Measurements from ENCODE around the gene MXD3.
A peak's percentile ranks its signal among the peaks of the same experiment; 100 is the strongest.

The MXD3 gene

GRCh38 chr5:177317959-177318377 is 6.3 kb upstream of the MXD3 start:
- Mint-ChIP-seq H3K27ac (no peak overlapping the region), H3K27me3 (no peaks in the 10 kb centered on the region), H3K9me3 (no peaks in the 10 kb centered on the region), H3K36me3 (ENCODE audit: low read depth) (peaks cover 9% of the 10 kb centered on the region), H3K4me1 (ENCODE audit: low read depth) (peaks cover 19% of the 10 kb centered on the region), H3K4me3 (no peak overlapping the region)

GRCh38 chr5:177316005-177316404 is 4.3 kb upstream of the MXD3 start:
- Mint-ChIP-seq H3K4me1 (ENCODE audit: low read depth) (peaks cover 29% of the 10 kb centered on the region), H3K9me3 (no peaks in the 10 kb centered on the region), H3K4me3 (no peak overlapping the region), H3K36me3 (ENCODE audit: low read depth) (peaks cover 4% of the 10 kb centered on the region), H3K27ac (no peak overlapping the region), H3K27me3 (no peaks in the 10 kb centered on the region)

- Mint-ChIP-seq H3K4me3 (no peak overlapping the region), H3K36me3 (ENCODE audit: low read depth) (peaks cover 4% of the 10 kb centered on the region), H3K27ac (no peak overlapping the region), H3K9me3 (no peaks in the 10 kb centered on the region), H3K27me3 (no peaks in the 10 kb centered on the region), H3K4me1 (ENCODE audit: low read depth) (peaks cover 33% of the 10 kb centered on the region)
These were observed 3.7 kb upstream of the MXD3 start for GRCh38 chr5:177315411-177315810.

DNA sequence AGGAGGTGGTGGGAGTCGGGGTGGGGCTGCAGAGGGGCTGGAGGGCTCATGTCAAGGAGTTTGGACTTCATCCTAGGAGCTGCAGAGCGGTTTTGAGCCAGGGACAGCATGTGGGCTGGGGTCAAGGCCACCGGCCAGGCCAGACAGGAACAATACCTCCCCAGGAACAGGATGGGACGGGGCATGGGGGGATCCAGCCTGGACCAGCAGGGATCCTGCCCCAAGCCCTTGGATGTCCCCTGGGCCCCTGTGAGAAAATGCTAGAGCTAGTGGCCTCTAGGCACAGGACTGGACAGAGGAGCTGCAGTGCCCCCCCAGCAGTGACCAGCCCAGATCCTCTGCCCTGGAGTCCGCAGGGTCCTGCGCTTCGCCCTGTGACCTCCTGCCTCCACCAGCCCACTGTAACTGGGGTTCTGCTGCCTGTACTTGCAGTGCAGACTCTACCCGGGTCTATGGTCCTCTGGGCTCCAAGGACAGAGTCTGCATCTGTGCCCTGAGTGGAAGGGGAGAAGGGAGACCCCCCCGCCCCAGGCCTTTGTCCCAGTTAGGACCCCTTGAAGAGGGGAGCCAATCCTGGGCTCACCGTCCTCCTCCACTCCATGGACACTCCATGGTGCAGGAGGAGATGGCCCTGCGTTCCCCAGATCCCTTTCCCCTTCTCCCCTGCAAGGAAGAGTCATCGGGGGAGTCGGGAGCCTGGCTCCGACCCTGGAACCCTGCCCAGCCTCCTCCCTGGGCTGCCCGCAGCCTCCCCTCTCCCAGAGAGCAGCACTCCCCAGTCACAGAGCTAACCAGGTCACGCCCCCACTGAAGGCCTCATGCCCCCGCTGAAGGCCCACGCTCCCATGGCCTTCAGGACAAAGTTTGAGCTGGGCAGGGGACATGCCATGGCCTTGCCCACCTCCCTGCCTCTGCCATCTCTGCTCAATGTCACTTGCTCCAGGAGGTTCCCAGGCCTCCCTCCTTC is 3.0 kb upstream of the MXD3 start:
- Mint-ChIP-seq H3K36me3 (ENCODE audit: low read depth) (peaks cover 4% of the 10 kb centered on the region), H3K4me1 (ENCODE audit: low read depth) (peaks cover 30% of the 10 kb centered on the region), H3K27ac (no peak overlapping the region), H3K9me3 (no peaks in the 10 kb centered on the region), H3K4me3 (no peak overlapping the region), H3K27me3 (no peaks in the 10 kb centered on the region)

DNA sequence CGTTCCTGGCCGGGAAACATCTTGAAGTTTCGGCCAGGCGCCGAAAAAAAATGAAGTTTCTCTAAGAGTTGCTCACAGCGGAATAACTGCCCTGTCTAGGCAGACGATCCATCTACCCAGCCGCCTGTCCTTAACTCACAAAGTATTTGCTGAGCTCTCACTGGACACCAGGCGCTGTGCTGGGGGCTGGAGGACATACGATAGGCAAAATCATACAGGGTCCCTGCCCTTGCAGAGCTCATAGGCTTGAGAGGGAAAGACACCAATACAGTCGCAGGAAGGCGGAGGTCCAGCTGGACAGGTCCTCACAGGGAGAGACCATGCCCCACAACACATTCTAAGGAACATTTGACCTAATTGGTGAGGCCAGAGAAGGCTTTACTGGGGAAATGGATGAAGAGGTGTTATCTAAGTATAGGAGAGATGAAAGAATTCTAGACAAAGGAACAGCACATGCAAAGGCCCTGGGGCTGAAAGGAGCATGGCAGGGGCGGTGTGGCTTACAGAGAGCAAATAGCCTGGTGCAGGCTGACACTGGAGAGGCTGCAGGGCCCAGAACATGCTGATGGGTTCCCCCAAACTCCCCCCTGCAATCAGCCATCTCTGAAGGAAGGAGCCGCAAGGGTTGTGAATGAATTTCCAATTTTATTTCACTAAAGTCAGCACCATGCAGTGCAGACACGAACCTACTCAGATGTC is 2.0 kb upstream of the MXD3 start:
- Mint-ChIP-seq H3K9me3 (no peaks in the 10 kb centered on the region), H3K27me3 (no peaks in the 10 kb centered on the region), H3K27ac (no peak overlapping the region), H3K36me3 (ENCODE audit: low read depth) (peaks cover 4% of the 10 kb centered on the region), H3K4me1 (ENCODE audit: low read depth) (peaks cover 31% of the 10 kb centered on the region), H3K4me3 (peak overlapping the region; percentile 89)

DNA sequence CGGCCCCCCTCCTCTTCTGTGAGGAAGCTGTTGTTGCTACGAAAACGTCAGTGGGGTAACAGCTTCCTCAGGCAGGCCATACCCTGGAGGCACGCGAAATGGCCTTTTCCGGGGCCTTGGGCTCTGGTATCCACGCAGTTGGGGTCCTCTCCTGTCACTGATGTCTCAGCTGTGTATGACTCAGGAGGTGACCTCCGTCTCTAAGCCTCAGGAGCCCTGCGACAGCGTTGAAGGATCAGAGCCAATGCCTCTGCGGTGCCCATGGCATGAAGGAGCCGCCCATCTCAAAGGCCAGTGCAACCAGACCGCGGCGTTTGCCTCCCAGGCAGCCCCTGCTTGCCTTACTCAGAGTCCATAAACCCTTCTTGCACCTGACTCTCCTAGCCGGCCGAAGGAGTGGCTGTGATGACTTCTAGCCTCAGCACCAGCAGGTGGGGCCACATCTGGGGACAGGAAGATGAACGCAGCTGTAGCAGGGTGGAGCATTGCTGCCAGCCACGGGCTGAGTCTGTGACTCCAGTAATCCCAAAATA is 1.0 kb upstream of the MXD3 start:
- H3K36me3 Mint-ChIP-seq (ENCODE audit: low read depth) = peaks cover 4% of the 10 kb centered on the region
- H3K9me3 Mint-ChIP-seq = no peaks in the 10 kb centered on the region
- H3K27ac Mint-ChIP-seq = peak overlapping the region; percentile 89
- peaks cover 28% of the 10 kb centered on the region for H3K4me1 Mint-ChIP-seq (ENCODE audit: low read depth)
- peak overlapping the region; percentile 89 for H3K4me3 Mint-ChIP-seq
- H3K27me3 Mint-ChIP-seq = no peaks in the 10 kb centered on the region

DNA sequence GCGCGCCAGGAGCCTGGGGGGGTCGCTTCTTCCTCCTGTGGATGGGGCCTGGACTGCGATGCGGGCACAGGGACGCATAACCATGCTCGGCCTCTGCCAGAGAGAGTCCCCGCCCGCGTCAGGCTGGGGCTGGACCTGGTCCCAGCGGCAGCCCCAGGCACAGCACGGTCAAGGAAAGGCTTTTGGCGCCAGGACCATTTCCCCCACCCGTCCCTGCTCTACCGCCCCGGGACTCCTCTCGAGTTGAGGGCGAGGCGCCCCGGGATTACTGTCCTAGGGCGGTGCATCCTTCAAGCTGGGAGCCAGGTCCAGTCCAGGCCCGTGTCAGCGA is 341 bp downstream of the MXD3 start:
- H3K9me3 Mint-ChIP-seq = no peaks in the 10 kb centered on the region
- H3K4me3 Mint-ChIP-seq = peak overlapping the region; percentile 89
- no peaks in the 10 kb centered on the region for H3K27me3 Mint-ChIP-seq
- H3K4me1 Mint-ChIP-seq (ENCODE audit: low read depth) = peaks cover 35% of the 10 kb centered on the region
- H3K36me3 Mint-ChIP-seq (ENCODE audit: low read depth) = peaks cover 11% of the 10 kb centered on the region
- H3K27ac Mint-ChIP-seq = no peak overlapping the region

DNA sequence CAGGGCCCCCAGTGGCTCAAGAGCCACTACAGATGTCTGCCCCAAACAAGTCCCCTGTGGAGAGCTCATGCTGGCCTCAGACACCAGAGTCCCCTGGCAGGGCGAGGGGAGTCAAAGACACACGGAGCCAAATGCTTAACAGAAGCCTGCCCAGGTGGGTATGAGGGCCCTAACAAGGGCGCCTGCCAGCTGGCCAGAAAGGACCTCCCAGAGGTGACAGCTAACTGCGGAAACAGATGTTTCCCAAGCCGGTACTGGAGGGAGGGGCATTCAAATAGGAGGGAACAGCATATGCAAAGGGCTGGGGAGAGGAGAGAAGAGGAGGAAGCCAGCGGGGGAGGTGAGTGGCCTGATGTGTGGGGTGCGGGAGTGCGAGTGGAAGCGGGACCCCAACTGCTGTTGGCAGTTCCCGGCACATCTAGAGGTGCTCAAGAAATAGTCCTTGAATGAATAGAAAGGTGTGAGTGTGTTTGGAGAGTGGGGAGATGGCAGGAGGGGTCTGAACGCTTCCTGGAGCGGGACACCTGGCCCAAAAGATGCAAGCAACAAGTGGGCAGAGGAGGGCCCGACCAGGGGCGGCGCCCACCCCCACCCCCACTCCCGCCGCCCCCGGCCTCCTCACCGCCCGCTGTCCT is 824 bp downstream of the MXD3 start:
- H3K9me3 Mint-ChIP-seq = no peaks in the 10 kb centered on the region
- peak overlapping the region; percentile 89 for H3K4me3 Mint-ChIP-seq
- peaks cover 13% of the 10 kb centered on the region for H3K36me3 Mint-ChIP-seq (ENCODE audit: low read depth)
- H3K27ac Mint-ChIP-seq = peak overlapping the region; percentile 83
- H3K27me3 Mint-ChIP-seq = no peaks in the 10 kb centered on the region
- H3K4me1 Mint-ChIP-seq (ENCODE audit: low read depth) = peaks cover 36% of the 10 kb centered on the region

DNA sequence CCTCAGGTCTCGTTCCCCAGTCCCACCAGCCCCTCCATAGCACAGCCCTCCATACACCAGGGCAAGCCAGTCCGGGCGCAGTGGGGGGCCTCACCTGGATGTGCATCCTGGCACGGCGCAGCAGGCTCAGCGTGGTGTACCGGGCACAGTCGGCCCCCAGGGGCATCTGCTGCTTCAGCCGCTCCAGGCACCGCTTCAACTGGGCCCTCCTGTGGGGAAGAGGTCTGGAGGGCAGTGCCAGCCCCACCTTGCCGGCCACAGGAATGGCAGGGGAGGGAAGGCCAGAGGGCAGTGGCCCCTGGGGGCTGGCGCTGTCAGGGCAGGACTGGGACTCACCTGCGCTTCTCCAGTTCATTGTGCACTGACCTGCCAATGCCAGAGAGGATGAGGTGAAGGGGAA is 1.4 kb downstream of the MXD3 start:
- Mint-ChIP-seq H3K27me3 (no peaks in the 10 kb centered on the region), H3K4me3 (peak overlapping the region; percentile 89), H3K36me3 (ENCODE audit: low read depth) (peaks cover 18% of the 10 kb centered on the region), H3K9me3 (no peaks in the 10 kb centered on the region), H3K27ac (no peak overlapping the region), H3K4me1 (ENCODE audit: low read depth) (peaks cover 42% of the 10 kb centered on the region)

DNA sequence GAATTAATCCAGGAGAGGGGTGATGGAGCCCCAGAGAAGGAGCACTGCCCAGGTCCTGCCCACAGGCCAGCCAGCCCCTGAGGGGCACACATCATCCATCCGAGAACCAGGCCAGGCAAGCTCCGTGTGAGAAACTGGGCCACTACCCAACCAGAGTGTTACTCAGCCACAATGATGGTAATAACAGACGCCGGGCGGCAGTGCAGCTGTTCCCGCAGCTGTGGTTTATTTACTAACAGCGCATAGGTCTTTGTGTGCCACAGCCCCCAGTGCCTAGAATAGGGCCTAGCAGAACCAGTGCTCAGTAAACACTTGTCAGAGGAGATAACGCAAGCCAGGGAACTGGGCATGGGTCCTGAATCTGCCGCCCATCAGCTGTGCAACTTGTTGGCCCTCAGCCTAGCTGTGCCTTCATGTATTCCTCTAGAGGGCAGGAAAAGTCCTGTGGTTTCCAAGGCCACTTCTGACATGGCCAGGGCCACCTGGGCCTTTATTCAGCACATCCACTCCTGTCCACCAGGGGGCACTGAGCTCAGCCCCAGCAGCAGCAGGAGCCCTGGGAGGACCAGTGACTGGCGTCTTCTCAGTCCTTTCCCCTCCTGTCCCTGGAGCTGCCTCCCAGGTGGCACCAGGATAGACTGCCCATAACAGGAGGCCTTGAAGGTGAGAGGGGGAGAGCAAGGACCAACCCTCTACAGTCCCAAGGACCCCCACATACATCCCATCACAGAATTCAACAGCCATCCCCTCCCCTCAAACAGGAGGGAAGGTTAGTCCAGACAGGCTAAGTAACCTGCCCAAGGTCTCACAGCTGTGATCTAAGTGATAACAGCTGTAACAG is 2.1 kb downstream of the MXD3 start:
- Mint-ChIP-seq H3K9me3 (no peaks in the 10 kb centered on the region), H3K4me1 (ENCODE audit: low read depth) (peaks cover 49% of the 10 kb centered on the region), H3K27ac (no peak overlapping the region)

GRCh38 chr5:177308740-177309139 is 3.0 kb downstream of the MXD3 start:
- Mint-ChIP-seq H3K27me3 (no peaks in the 10 kb centered on the region), H3K4me1 (ENCODE audit: low read depth) (peaks cover 55% of the 10 kb centered on the region), H3K36me3 (ENCODE audit: low read depth) (peaks cover 33% of the 10 kb centered on the region), H3K4me3 (no peak overlapping the region), H3K27ac (no peak overlapping the region), H3K9me3 (no peaks in the 10 kb centered on the region)

More for the DNA sequence above, 2.1 kb downstream of the MXD3 start:
- H3K27me3 Mint-ChIP-seq = no peaks in the 10 kb centered on the region
- peaks cover 26% of the 10 kb centered on the region for H3K36me3 Mint-ChIP-seq (ENCODE audit: low read depth)
- H3K4me3 Mint-ChIP-seq = peak overlapping the region; percentile 43

- no peaks in the 10 kb centered on the region for H3K27me3 Mint-ChIP-seq
- H3K4me3 Mint-ChIP-seq = no peak overlapping the region
- peaks cover 33% of the 10 kb centered on the region for H3K36me3 Mint-ChIP-seq (ENCODE audit: low read depth)
- H3K4me1 Mint-ChIP-seq (ENCODE audit: low read depth) = peaks cover 51% of the 10 kb centered on the region
- no peak overlapping the region for H3K27ac Mint-ChIP-seq
- no peaks in the 10 kb centered on the region for H3K9me3 Mint-ChIP-seq
These were observed 3.9 kb downstream of the MXD3 start for GRCh38 chr5:177307544-177308363.

DNA sequence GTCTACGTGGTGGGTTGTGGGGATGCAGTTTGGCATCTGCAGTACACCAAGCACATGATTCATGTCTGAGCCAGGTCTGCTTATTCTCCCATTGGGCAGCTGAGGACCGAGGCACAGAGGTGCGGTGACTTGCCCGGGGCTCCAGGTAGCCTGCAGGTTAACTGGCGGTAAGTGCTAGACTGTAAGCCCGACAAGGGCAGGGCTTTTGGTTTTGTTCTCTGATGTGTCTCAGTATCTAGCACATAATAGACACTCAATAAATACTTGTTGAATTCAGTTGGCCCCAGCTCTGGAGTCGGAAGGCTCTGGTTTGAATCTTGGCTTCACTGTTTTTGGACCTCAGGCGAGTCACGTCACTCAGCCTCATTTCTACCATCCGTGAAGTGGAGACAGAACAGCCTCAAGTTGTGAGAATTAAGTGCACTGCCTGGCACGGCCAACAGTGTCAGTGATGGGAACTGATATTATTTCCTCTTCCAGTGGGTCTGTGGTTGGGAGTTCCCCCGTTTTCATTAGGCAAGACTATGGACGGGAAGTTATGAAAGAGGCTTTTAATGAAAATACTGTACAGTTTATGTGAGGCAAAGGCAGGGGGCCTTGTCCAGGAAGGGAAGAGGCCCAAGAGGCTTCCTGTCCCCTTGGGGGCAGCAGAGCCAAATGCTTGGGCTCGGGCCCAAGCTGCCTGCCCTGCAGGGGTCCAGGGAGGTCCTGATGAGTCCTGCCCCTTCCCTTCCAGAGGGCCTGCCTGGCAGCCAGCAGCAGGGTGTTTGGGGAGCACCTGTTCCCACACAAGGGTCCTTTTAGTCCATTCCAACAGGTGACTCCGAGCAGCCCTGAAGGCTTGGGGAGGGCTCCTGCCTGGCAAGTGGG is 4.8 kb downstream of the MXD3 start:
- Mint-ChIP-seq H3K4me1 (ENCODE audit: low read depth) (peaks cover 55% of the 10 kb centered on the region), H3K36me3 (ENCODE audit: low read depth) (peaks cover 39% of the 10 kb centered on the region), H3K27me3 (no peaks in the 10 kb centered on the region), H3K9me3 (no peaks in the 10 kb centered on the region), H3K4me3 (peak overlapping the region; percentile 30), H3K27ac (peak overlapping the region; percentile 63)
